Mesothelial cell of epicardium (in vitro differentiated cells): ENCODE results near the gene SLC35F1. TPM values are rescaled to one million over a fixed set of nuclear protein-coding genes. Genes with fewer than 3 reads are reported as not detected.
"Not testable (repeated sequence)": the region's sequence is repeated elsewhere in the genome, so short reads cannot be mapped to it uniquely, and the experiment has no call there.

Source experiments
- DNase-seq, 2 experiments: peaks; one replicate each; pipeline ENCODE4 v3.0.0; 2021; ENCODE audit warnings: low spot score in 2 of 2; ENCODE audit not compliant: unreplicated experiment in 2 of 2
- H3K27ac Mint-ChIP-seq: 2 replicates; pipeline ENCODE4 v1.8.0; 2021; ENCODE audit warnings: mixed read lengths
- H3K27me3 Mint-ChIP-seq: 2 replicates; pipeline ENCODE4 v1.8.0; 2021; ENCODE audit warnings: low read depth, mixed read lengths
- H3K36me3 Mint-ChIP-seq: 2 replicates; pipeline ENCODE4 v1.8.0; 2021; ENCODE audit warnings: mixed read lengths
- H3K4me1 Mint-ChIP-seq: 2 replicates; pipeline ENCODE4 v1.8.0; 2021; ENCODE audit warnings: mixed read lengths
- H3K4me3 Mint-ChIP-seq: 2 replicates; pipeline ENCODE4 v1.8.0; 2021; ENCODE audit warnings: mild to moderate bottlenecking, moderate library complexity, mixed read lengths
- H3K9me3 Mint-ChIP-seq: 2 replicates; pipeline ENCODE4 v1.8.0; 2021; ENCODE audit warnings: mixed read lengths
- total RNA-seq: library from RNA; stranded (reverse); gene quantifications from 3 replicates; pipeline ENCODE4 v1.2.1, GENCODE V29; 2021
- TF ChIP-seq, protein P1 (sequence below): fragments of 200-600 bp; sonication (generic); IDR thresholded peaks from one replicate; pipeline ENCODE4 v1.5.0; 2021; ENCODE audit warnings: antibody characterized with exemption; ENCODE audit not compliant: unreplicated experiment

Gene SLC35F1
- total RNA-seq, 1 donor from 2014 or later: 0.78 TPM

- Mint-ChIP-seq H3K36me3 (no peaks in the 10 kb centered on the region), H3K4me1 (no peaks in the 10 kb centered on the region), H3K27ac (no peak overlapping the region), H3K4me3 (no peak overlapping the region), H3K27me3 (peaks cover 6% of the 10 kb centered on the region), H3K9me3 (no peaks in the 10 kb centered on the region)
- TF ChIP-seq, protein P1, sequence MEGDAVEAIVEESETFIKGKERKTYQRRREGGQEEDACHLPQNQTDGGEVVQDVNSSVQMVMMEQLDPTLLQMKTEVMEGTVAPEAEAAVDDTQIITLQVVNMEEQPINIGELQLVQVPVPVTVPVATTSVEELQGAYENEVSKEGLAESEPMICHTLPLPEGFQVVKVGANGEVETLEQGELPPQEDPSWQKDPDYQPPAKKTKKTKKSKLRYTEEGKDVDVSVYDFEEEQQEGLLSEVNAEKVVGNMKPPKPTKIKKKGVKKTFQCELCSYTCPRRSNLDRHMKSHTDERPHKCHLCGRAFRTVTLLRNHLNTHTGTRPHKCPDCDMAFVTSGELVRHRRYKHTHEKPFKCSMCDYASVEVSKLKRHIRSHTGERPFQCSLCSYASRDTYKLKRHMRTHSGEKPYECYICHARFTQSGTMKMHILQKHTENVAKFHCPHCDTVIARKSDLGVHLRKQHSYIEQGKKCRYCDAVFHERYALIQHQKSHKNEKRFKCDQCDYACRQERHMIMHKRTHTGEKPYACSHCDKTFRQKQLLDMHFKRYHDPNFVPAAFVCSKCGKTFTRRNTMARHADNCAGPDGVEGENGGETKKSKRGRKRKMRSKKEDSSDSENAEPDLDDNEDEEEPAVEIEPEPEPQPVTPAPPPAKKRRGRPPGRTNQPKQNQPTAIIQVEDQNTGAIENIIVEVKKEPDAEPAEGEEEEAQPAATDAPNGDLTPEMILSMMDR: no peak
- DNase-seq: no peak
These were observed 105.9 kb downstream of the SLC35F1 start for GRCh38 chr6:118012944-118013343.

GRCh38 chr6:118016532-118016931, 109.5 kb downstream of the SLC35F1 start:
- Mint-ChIP-seq H3K36me3 (no peaks in the 10 kb centered on the region), H3K9me3 (no peaks in the 10 kb centered on the region), H3K27ac (no peak overlapping the region), H3K27me3 (peaks cover 6% of the 10 kb centered on the region), H3K4me1 (no peaks in the 10 kb centered on the region), H3K4me3 (no peak overlapping the region)
- TF ChIP-seq, protein P1: no peak
- DNase-seq: no peak

- Mint-ChIP-seq H3K4me1 (no peaks in the 10 kb centered on the region), H3K27ac (no peak overlapping the region), H3K9me3 (peaks cover 3% of the 10 kb centered on the region), H3K36me3 (no peaks in the 10 kb centered on the region), H3K27me3 (peaks cover 6% of the 10 kb centered on the region), H3K4me3 (no peak overlapping the region)
- no peak for DNase-seq
- TF ChIP-seq, protein P1: no peak
These were observed 110.3 kb downstream of the SLC35F1 start for GRCh38 chr6:118017301-118017848.

GRCh38 chr6:118023771-118024170, 116.7 kb downstream of the SLC35F1 start:
- DNase-seq: no peak
- no peaks in the 10 kb centered on the region for H3K36me3 Mint-ChIP-seq
- no peaks in the 10 kb centered on the region for H3K27me3 Mint-ChIP-seq
- no peak overlapping the region for H3K27ac Mint-ChIP-seq
- H3K4me1 Mint-ChIP-seq: no peaks in the 10 kb centered on the region
- TF ChIP-seq, protein P1: no peak
- H3K4me3 Mint-ChIP-seq: no peak overlapping the region
- H3K9me3 Mint-ChIP-seq: peaks cover 4% of the 10 kb centered on the region

GRCh38 chr6:118029967-118030366, 122.9 kb downstream of the SLC35F1 start:
- no peaks in the 10 kb centered on the region for H3K27me3 Mint-ChIP-seq
- no peak overlapping the region for H3K27ac Mint-ChIP-seq
- peaks cover 3% of the 10 kb centered on the region for H3K9me3 Mint-ChIP-seq
- no peaks in the 10 kb centered on the region for H3K36me3 Mint-ChIP-seq
- TF ChIP-seq, protein P1: no peak
- no peak overlapping the region for H3K4me3 Mint-ChIP-seq
- no peak for DNase-seq
- no peaks in the 10 kb centered on the region for H3K4me1 Mint-ChIP-seq

- peaks cover 25% of the 10 kb centered on the region for H3K9me3 Mint-ChIP-seq
- not testable (repeated sequence) for H3K27ac Mint-ChIP-seq, H3K36me3 Mint-ChIP-seq, DNase-seq, H3K4me1 Mint-ChIP-seq, H3K4me3 Mint-ChIP-seq, H3K27me3 Mint-ChIP-seq
These were observed 130.4 kb downstream of the SLC35F1 start for GRCh38 chr6:118037479-118037878.
